HG03378 (cell line): ENCODE data around the gene VAV1.
A peak's percentile ranks its signal among the peaks of the same experiment; 100 is the strongest.
"Not testable (repeated sequence)": the region's sequence is repeated elsewhere in the genome, so short reads cannot be mapped to it uniquely, and the experiment has no call there.

Source experiments
- ATAC-seq: cut with Tn5 transposase; IDR thresholded peaks from one replicate; pipeline ENCODE4 v1.9.1; 2021; ENCODE audit warnings: mild to moderate bottlenecking, moderate library complexity; ENCODE audit not compliant: unreplicated experiment

The VAV1 gene

DNA sequence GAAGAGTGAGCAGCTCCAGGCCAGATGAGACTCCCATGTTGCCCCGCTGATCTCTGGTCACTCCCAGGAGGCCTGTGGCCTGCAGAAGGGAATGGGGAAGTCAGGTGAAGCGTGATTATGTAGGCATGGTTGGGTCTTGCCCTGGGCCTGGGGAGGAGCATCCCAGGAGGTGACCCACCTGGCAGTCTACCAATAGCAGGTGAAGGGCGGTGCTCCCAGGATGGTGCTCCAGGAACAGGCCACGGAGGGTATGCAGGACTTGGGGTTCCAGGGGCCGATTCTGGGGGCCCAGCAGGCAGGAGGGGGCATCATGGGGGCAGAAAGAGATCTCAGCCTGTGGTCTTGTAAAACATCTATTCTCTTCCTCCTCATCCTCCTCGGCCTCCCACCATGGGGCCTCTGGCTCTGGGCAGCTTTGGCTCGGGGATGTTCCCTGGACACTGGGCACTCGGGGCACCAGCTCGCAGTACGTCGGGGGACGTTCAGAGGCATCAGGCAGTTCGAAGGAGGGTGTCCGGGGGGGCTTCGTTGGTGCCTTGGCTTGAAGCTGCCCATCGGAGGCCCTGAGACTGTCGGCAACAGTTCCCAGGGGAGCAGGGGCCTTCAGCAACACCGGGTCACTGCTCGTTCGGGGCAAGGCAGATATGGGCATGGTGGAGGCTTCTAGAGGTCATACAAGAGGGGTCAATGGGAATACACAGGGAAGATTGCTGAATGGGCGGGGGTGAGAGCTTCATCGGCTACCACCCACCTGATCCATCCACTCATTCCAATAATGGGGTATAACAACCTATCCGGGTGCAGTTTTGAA, 17.6 kb upstream of the VAV1 start:
- no peak for ATAC-seq

DNA sequence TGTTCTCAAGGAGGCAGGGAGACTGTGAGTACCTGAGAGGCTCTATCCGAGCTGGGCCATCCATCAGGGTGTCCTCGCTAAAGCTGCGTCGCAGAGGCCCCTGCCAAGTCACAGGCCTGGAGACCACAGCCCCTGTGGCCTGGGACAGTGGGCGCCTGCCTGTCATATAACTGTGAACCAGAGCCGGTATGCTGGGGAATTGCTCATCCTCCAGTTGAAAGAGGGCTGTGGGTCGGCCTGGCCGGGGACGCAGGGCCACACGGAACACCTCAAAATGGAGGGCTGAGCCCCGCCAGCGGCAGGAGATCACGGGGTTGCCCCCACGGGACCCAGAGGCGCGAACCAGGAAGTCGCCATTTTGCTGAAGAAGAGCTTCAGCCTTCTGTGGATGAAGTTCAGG, 11.9 kb upstream of the VAV1 start:
- no peak for ATAC-seq

DNA sequence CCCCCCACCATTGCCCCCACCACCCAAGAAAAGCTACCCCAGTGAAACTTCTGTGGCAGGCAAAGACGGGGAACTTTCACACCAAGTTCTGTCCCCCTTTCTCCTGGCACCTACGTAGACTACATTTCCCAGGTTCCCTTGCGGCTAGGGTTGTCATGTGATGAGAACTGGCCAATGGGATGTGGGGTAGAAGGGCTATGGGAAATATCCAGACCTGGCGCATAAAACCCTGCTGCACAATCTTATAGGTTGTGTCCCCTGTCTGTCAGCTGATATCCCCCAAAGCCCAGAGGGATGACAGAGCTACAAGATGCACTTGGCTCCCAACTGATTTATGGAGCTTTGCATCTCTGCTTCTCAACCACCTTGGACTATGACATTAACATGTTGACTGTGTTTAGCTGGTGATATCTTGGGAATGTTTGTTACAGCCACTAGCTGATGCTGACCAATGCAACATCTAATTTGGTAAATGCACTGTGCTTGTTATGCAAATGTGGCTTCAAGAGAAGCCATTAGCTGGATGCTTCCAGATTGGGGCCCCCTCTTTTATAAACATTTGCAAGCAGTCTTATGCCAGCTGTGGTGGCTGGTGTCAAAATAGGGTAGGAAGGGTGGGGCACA, 11.3 kb upstream of the VAV1 start:
- no peak for ATAC-seq

DNA sequence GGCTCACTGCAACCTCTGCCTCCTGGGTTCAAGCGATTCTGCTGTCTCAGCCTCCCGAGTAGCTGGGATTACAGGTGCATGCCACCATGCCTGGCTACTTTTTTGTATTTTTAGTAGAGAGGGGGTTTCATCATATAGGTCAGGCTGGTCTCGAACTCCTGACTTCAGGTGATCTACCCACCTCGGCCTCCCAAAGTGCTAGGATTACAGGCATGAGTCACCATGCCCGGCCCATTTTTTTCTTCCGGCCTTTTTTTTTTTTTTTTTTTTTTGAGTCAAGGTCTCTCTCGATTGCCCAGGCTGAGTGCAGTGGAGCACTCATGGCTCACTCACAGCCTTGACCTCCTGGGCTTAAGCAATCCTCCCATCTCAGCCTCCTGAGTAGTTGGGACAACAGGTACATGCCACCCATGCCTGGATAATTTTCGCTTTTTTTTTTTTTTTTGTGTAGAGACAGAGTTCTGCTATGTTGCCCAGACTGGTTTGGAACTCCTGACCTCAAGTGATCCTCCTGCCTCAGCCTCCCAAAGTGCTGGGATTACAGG, 10.2 kb upstream of the VAV1 start:
- not testable (repeated sequence) for ATAC-seq

DNA sequence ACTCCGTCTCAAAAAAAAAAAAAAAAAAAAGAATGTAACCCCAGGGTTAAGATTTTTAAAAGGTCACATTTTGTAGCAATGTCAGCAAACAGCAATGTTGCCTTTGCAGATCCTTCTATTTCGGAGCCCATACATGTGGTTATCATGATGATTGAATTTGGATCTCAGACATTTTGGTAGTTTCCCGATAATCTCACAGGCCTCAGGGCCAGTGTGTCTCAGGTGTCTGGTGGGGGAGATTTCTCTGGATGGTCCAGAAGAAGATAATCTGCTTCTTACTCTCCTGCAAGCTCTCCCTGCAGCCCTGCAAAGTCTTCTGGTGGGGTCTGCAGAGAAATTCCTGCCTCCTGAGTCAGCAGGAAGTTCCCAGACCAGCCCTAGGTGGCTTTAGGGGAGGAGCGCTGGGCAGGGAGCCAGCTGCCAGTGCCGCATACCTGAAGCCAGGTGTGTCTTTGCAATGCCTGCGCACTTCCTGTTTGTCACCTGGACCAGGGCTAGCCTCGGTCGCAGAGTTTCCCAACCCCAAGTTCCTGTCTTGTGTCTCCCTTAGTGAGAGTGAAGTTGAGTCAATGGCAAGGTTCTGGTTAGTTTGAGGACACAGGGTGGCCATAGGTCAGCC, 6.7 kb upstream of the VAV1 start:
- ATAC-seq = no peak

DNA sequence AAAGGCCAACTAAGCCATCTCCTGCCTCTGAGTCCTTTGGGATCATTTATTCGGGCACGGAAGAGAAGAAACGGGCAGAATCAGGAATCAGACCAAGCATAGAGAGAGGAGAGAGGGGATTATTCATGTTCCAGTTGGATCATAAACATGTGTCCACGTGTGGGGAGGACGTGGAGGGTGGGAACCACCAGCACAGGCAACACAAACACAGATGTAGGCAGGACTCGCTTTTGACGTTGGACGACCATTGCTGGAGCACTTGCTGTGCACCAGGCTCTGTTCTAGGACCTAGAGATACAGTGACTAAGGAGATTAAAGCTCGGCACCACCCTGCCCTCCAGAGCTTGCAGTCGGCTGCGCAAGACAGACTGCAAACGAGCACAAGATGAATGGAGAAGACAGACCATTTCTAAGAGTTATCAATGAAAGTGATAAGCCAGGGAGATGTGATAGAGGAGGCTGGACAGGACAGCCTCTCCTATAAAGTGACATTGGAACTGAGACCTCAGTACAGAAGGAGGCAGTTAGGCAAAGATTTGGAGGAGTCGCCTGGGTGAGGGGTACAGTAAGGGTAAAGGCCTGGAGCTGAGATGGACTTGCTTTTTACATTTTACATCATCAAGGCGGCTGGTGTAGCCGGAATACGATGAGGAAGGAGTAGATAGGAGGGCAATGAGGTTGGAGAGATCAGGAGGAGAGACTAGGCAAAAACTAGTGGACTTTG, 6.0 kb upstream of the VAV1 start:
- no peak for ATAC-seq

DNA sequence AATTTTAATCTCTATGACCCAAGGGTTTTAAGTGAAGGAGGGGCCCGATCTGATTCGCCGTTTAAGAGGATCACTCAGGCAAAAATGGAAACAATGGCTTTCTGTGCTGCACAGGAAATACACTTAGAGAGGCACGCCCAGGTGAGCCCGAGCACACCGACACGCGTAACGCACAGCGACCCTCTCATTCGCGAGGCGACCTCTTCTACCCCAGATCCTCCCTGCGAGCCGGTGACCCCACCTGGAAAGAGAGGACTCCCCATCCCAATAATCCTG, 5.5 kb upstream of the VAV1 start:
- peak; percentile 20 for ATAC-seq

DNA sequence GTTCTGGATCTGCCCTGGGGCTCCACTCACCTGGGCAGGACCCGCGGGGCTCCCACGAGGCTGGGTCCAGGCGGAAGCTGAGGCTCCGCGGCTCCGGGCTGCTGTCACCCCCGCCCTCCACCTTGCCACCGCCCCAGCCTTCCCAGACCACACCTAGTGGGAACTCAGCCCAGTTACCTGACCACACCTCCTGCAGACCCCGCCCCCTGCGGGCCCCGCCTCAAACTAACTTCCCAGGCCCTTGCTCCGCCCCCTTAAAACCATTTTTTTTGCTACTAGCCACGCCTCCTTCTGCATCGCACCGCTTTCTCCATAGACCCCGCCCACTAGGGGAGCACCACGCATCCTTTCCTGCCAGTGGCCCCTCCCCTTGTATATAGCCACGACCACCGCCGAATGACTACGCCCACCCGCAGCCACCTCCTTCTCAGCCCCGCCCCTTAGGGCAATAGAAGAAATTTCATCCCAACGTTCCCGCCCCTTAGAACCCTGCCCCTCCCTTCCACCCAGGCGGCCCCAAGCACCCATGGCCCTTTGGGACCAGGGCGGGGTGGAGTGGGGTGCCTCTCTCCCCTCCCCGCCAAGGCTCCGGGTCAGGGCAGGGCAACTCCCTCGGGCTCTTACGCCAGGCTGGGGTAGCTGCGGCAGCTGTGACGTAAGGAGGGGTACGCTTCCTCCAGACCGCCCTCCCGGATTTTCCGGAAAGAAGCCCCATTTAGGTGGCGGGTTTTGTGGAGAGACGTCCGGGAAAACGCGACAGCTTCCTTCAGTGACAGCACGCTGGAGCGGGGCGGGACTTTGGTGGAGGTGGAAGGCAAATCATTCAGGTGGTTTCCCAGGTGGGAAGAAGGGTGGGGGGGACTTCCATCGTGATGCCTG, 4.9 kb upstream of the VAV1 start, which contains the start of gene SH2D3A:
SH2D3A (minus strand) TSS at position 79 of the 879 bp plus-strand sequence. CDS start 3,687 bp downstream, outside the sequence.
- ATAC-seq = peak; percentile 58

DNA sequence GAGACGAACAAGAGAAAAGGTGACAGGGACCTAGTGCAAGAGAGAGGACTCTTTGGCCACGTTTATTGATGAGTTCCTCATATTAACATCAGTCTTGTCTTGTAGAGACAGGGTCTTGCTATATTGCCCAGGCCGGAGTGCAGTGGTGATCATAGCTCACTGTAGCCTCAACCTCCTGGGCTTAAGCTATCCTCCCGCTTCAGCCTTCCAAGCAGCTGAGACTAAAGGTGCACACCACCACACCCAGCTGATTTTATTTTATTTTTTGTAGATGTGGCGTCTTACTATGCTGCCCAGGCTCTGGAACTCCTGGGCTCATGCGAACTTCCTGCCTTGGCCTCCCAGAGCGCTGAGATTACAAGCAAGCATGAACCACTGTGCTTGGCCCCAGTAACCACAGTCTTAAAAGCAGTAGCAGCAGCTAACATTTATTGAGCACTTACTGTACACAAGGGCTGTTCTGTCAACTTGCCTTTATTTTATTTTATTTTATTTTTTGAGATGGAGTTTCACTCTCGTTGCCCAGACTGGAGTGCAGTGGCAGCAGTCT, 4.2 kb upstream of the VAV1 start:
- ATAC-seq = no peak

DNA sequence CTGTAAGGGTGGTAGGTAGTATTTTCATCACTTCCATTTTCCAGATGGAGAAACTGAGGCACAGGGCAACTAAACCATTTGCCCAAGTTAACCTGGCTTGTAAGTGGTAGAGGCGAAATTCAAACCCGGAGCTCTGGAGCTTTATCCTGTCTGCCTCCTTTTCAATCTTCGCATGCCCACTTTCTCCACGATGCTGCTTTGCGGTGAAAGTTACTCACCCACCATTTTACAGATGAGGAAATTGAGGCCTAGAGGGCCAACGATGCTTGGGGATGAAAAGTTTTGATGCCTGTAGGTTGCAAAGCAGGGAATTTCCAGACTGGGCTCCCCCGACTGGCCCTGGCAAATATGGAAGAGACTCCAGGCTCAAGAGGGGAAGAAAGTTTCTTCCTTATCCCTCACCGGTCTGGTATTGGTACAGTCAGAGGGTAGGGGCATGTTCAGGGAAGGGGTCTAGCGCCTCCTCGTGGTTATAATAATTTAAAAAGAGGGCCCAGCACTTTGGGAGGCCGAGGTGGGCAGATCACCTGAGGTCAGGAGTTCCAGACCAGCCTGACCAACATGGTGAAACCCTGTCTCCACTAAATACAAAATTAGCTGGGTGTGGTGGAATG, 3.4 kb upstream of the VAV1 start:
- ATAC-seq = no peak

DNA sequence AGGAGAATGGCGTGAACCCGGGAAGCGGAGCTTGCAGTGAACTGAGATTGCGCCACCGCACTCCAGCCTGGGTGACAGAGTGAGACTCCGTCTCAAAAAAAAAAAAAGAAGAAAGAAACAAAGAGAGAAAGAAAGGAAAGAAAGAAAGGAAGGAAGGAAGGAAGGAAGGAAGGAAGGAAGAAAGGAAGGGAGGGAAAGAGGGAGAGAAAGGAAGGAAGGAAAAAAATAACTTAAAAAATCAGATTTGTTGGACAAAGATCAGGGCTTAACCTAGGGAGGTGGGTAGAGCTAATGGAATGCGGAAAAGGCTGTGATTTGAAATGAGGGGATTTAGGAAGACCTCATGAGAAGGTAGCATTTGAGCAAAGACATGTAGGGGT, 870 bp upstream of the VAV1 start:
- not testable (repeated sequence) for ATAC-seq

DNA sequence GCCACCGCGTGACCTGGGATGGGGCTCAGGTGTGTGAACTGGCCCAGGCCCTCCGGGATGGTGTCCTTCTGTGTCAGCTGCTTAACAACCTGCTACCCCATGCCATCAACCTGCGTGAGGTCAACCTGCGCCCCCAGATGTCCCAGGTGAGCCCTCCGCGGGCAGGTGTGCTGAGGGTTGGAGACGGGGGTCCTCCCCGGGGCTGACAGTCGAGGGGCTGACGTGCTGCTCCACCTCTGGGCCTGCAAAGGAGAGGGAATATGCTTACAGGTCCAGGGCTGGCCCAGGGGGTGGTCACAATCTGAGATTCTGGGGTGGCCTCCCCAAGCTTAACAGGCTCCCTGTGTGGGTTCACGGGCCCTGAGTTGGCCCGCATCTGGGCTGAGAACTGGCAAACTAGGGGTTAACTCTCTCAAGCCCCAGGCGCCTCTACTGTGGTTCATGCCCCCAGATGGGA, 386 bp downstream of the VAV1 start:
- peak; percentile 5 for ATAC-seq

DNA sequence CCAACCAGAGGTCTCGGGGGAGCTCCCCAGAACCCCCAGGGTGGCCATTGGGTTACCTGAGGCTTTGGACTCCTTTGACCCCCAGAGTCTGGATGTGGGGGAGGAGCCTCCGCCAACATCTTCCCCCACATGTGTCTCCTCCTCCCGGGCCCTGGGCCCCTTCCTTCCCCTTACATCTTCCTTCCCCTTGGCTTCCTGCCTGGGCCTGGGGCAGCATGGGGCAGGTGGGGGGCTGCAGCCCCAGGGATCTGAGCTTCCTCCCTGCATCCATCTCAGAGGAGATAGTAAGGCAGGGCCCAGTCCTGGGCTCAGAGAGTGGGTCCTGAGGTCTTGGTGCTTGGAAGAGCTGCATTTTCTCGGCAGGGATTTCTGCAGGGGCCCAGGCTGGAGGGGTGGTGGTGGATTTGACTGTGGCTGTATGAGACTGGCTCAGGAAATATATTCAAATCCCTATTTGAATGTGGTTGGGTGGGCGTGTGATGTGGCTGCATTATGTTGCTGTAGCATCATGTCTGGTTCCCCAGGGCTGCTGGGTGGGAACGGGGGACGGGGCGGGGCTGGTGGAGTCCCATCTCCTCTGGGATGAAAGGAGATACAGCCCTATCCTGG, 919 bp downstream of the VAV1 start:
- peak; percentile 27 for ATAC-seq

DNA sequence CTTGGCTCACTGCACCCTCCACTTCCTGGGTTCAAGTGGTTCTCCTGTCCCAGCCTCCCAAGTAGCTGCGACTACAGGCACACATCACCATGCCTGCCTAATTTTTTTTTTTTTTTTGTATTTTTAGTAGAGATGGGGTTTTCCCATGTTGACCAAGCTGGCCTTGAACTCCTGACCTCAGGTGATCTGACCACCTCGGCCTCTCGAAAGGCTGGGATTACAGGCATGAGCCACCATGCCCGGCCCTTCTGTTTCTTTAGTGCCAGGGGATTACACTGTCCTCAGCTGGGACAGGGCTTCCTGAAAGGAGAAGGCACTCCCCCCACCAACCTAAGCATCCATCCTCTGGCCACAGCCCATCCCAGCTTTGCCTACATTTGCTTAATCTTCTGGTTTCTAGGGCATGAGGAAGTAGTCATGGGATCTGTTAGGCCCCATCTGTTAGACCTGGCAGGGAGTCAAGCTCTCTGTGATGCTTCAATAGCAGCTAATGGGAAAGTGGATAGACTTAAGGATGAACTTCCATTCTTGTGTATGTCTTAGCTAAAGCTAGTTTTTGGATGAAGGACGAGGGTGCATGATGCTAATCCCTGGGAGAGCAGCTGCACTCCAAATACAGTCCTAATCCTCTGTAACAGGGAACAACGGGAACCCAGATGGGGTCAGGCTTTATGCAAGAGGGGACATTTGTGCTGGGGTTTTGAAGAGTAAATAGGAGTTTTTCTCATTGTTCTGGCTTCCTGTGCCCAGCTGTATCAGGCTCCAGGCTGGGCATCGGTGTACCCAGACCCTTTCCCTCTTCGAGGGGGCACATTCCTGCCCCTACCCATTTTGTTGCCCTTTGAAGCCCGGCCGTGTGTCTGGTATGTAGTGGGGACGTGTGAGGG, 2.6 kb downstream of the VAV1 start:
- ATAC-seq = no peak

DNA sequence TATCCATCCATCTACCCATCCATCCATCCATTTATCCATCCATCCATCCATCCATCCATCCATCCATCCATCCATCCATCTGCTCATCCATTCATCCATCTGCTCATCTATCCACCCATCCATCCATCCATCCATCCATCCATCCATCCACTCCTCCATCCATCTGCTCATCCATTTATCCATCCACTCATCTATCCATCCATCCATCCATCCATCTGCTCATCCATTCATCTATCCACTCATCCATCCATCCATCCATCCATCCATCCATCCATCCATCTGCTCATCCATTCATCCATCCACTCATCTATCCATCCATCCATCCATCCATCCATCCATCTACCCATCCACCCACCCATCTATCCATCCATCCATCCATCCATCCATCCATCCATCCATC, 3.5 kb downstream of the VAV1 start:
- not testable (repeated sequence) for ATAC-seq

DNA sequence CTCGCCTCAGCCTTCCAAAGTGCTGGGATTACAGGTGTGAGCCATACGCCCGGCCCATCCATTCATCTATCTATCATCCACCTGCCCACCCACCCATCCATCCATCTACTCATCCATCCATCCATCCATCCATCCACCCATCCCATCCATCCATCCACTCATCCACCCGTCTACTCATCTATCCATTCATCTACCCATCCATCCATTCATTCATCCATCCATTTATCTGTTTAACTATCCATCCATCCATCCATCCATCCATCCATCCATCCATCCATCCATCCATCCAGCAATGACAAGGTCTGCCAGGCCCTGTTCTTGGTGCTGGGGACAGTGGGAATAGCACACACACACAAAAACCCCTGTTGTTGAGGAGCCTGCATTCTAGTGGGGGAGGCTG, 4.5 kb downstream of the VAV1 start:
- no peak for ATAC-seq

DNA sequence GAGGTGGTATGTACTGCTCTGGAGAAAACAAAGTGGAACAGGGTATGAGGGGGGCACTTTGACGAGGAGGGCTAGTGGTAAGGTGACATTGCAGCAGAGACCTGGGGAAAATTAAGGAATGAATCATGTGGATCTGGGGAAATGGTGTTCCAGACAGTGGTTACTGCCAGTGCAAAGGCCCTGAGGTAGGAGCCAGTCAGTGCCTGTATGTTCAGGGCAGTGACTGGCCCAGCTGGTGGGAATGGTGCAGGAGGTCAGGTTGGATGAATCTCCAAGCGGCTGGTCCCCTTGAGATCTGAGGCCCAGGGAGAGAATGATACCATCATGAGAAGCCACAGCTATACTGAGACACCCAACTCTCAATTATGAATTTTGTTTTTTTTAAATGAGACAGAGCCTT, 4.9 kb downstream of the VAV1 start:
- no peak for ATAC-seq

DNA sequence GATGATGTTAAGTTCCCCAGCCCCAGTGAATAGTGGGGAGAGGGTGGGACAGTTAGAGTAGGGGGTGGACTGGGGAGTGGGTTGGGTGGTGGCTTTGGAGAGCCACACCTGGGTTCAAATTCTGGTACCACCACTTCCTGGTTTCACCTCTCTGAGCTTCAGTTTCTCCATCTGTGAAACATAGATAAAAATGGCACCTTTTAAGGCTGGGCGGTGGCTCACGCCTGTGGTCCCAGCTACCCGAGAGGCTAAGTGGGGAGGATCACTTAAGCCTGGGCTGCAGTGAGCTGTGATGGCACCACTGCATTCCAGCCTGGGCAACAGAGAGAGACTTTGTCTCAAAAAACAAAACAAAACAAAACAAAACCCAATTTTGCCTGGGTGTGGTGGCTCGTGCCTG, 5.9 kb downstream of the VAV1 start:
- ATAC-seq = no peak
